ENCODE measurements around the gene SPATA31C2. TPM values are rescaled to one million over a fixed set of nuclear protein-coding genes. Genes with fewer than 3 reads are reported as not detected.

Gene SPATA31C2
- total RNA-seq, 2 donors from 2014 or later = not detected

DNA sequence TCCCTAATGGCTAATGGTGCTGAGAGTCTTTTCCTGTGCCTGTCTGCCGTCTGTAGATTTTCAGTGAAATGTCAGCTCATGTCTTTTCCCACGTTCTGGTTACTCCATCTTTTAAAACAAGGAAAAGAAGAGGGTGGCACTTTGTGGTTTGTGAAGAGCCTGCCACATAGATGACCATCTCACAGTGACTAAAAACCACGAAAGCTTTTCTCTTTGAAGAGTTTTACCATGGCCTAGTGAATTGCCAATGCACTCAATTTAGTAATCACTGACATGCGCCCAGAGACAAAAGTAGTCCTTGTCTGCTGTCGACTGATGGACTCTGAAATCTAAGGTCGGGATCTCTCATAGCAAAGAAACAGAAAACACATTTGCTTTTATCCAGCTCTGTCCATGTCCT lies 50.4 kb downstream of the SPATA31C2 start:
- H3K36me3 ChIP-seq = no peaks in the 10 kb centered on the region
- no peak for TF ChIP-seq CTCF (IDR thresholded peaks at IDR 0.05)
- no peak overlapping the region for H3K4me3 ChIP-seq
- intact Hi-C loops (cut with DNase I) = no loop called here
- H3K9ac ChIP-seq (ENCODE audit: low read depth in 2 of 2, low read length in 2 of 2) = no peak overlapping the region
- H3K9me3 ChIP-seq = no peaks in the 10 kb centered on the region
- H3K27me3 ChIP-seq = no peaks in the 10 kb centered on the region
- no peaks in the 10 kb centered on the region for H3K4me1 ChIP-seq
- DNase-seq = no peak
- no peak overlapping the region for H3K27ac ChIP-seq

DNA sequence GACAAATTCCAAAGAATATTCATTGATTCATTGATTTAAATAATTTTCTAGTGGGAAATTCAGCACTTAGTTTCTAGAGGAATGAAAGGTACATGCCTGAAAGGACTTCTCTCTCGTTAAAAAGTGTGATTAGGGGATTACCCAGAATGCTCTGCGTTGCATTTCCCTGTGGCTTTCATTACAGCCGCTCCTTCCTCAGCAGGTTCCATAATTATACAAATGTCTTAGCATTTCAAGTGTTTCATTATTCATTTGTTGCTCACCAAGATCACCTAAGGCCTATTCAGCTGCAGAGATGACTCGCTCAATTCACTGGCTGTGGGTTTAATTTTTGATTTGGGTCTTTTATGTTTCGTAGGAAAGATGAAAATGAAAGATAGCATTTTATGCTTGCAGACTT lies 52.8 kb downstream of the SPATA31C2 start:
- Histone ChIP-seq H3K9ac (ENCODE audit: low read depth in 2 of 2, low read length in 2 of 2) (no peak overlapping the region), H3K27me3 (no peaks in the 10 kb centered on the region), H3K4me1 (no peaks in the 10 kb centered on the region), H3K4me3 (no peak overlapping the region), H3K36me3 (no peaks in the 10 kb centered on the region), H3K9me3 (no peaks in the 10 kb centered on the region), H3K27ac (no peak overlapping the region)
- intact Hi-C loops (cut with DNase I) = no loop called here
- DNase-seq = no peak
- no peak for TF ChIP-seq CTCF (IDR thresholded peaks at IDR 0.05)

GRCh38 chr9:88084357-88085183 lies 53.7 kb downstream of the SPATA31C2 start:
- no peak for DNase-seq
- H3K4me1 ChIP-seq = no peaks in the 10 kb centered on the region
- H3K4me3 ChIP-seq = no peak overlapping the region
- no peak for TF ChIP-seq CTCF (IDR thresholded peaks at IDR 0.05)
- H3K36me3 ChIP-seq = no peaks in the 10 kb centered on the region
- intact Hi-C loops (cut with DNase I) = no loop called here
- H3K27ac ChIP-seq = no peak overlapping the region
- no peak overlapping the region for H3K9ac ChIP-seq (ENCODE audit: low read depth in 2 of 2, low read length in 2 of 2)
- H3K27me3 ChIP-seq = no peaks in the 10 kb centered on the region
- no peaks in the 10 kb centered on the region for H3K9me3 ChIP-seq

Other genes with a start within 250 kb of the SPATA31C2 start
- gene SPATA31C1, start 220.5 kb downstream of the SPATA31C2 start, total RNA-seq = not detected
- gene CDK20, start 163.9 kb downstream of the SPATA31C2 start, total RNA-seq = 1 to 10 TPM; 6.5 to 8.1 TPM
- gene SPIN1, start 250.0 kb upstream of the SPATA31C2 start, total RNA-seq = 10 to 100 TPM; 51.4 to 68.0 TPM

All from colonic mucosa (tissue), 4 donors.